Measurements from ENCODE around the gene CHP1. TPM values are rescaled to one million over a fixed set of nuclear protein-coding genes. Genes with fewer than 3 reads are reported as not detected.
A peak's percentile ranks its signal among the peaks of the same experiment; 100 is the strongest.

The CHP1 gene
- 30.5 and 35.8 TPM in 2 replicates for polyA plus RNA-seq (2012; rRNA removed)
- 39.8 and 41.4 TPM in 2 replicates for polyA plus RNA-seq (2012; cell fraction: cytosol; rRNA removed)
- 8.4 and 14.1 TPM in 2 replicates for polyA plus RNA-seq (2012; cell fraction: nucleus; rRNA removed)

DNA sequence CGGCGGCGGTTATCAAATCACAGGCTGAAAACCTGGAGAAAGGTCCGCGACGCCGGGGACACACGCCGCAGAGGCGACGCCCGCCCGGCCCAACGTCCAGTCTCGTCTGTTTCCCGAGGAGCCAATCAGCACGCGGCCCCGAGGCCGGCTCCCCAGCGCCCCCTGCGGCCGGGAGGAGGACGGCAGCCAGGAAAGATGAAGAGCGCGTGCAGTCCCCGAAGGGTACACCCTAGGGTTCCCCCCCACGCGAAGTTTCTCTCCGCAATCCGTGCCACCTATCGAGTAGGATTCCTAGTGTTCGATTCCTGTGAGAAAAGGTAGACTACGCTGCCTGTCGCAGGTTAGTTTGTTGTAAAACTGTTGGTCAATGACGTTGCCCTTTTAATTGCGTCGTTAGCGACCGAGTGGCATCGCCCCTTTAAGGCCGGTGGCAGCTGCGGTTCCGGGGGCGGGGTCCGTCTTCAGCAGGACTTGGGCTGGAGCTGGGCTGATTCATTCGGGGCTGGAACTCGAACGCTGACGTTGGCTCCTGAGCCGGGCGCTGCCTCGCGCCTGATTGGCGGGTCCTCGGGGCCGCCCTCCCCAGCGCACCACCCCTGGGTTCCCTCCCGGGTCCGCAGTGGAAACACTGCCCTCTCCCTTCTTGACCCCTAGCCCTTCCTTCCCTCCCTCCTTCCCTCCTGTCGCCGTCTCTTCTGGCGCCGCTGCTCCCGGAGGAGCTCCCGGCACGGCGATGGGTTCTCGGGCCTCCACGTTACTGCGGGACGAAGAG lies at the start of gene CHP1, which contains the start of gene EXD1:
CHP1 (plus strand) TSS at position 619 of the 772 bp plus-strand sequence; CDS start at position 734, 115 bp downstream.
EXD1 (minus strand) TSS at position 108 of the 772 bp plus-strand sequence. CDS start 4,182 bp downstream, outside the sequence.
- peak; percentile 97 for DNase-seq
- peak within 1 kb of the TSS; percentile 92 for H3K9ac ChIP-seq
- H3K27ac ChIP-seq (ENCODE audit: low read depth in 2 of 2, low read length in 1 of 2): peak within 1 kb of the TSS; percentile 81 to 89
- no peaks in the 10 kb centered on the region for H3K27me3 ChIP-seq (ENCODE audit: insufficient read depth)
- peaks cover 7% of the 10 kb centered on the region; the same call in 1 of the 2 replicates for H4K20me1 ChIP-seq (ENCODE audit: insufficient read depth)
- peaks cover 12% of the 10 kb centered on the region for H3F3A ChIP-seq (replicated peaks; ENCODE audit: insufficient read depth)
- CTCF ChIA-PET: interaction anchor here (0.6 to 2.9 kb wide), 26 partner anchors 8 to 480 kb away, joined by 3 to 35 read pairs (median 3); partner anchors contain the start of gene CHAC1
- no peaks in the 10 kb centered on the region for H3K9me3 ChIP-seq
- peaks cover 0 to 8% of the 10 kb centered on the region in 2 experiments; a peak in 2 of 4 replicates for H3K4me1 ChIP-seq (ENCODE audit: control insufficient read depth in 1 of 2, insufficient read depth in 2 of 2, low read depth in 1 of 2, low read length in 1 of 2)
- peak; percentile 76 for TF ChIP-seq POLR2AphosphoS5 (IDR thresholded peaks at IDR 0.05; ENCODE audit: low read depth, low read length)
- peak; percentile 82; the same call in 1 of the 2 replicates for TF ChIP-seq TAF1 (IDR thresholded peaks at IDR 0.05; ENCODE audit: borderline replicate concordance, low read depth, low read length)
- TF ChIP-seq SIN3A (IDR thresholded peaks at IDR 0.05; ENCODE audit: borderline replicate concordance, low read depth, low read length): peak; percentile 65; the same call in 1 of the 2 replicates
- TF ChIP-seq EP300 (IDR thresholded peaks at IDR 0.05; ENCODE audit: borderline replicate concordance in 1 of 2, low read depth in 1 of 2, low read length in 1 of 2): no peak
- TF ChIP-seq CHD2 (IDR thresholded peaks at IDR 0.05; ENCODE audit: low read length, partially characterized antibody): no peak
- peak; percentile 26; the same call in 1 of the 2 replicates for TF ChIP-seq SMC3 (IDR thresholded peaks at IDR 0.05; ENCODE audit: low read depth, low read length)
- no peak; the same call in 1 of the 2 replicates for TF ChIP-seq TCF12 (IDR thresholded peaks at IDR 0.05)
- no peak for TF ChIP-seq YY1 (IDR thresholded peaks at IDR 0.05; ENCODE audit: low read depth)
- TF ChIP-seq RAD21 (IDR thresholded peaks at IDR 0.05; ENCODE audit: low read length): peak; percentile 14; the same call in 1 of the 2 replicates
- peak; percentile 68; the same call in 1 of the 2 replicates for TF ChIP-seq MXI1 (IDR thresholded peaks at IDR 0.05; ENCODE audit: low read depth, low read length)
- TF ChIP-seq, protein P1, sequence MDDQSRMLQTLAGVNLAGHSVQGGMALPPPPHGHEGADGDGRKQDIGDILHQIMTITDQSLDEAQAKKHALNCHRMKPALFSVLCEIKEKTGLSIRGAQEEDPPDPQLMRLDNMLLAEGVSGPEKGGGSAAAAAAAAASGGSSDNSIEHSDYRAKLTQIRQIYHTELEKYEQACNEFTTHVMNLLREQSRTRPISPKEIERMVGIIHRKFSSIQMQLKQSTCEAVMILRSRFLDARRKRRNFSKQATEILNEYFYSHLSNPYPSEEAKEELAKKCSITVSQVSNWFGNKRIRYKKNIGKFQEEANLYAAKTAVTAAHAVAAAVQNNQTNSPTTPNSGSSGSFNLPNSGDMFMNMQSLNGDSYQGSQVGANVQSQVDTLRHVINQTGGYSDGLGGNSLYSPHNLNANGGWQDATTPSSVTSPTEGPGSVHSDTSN (IDR thresholded peaks at IDR 0.05): peak; percentile 42; the same call in 1 of the 2 replicates
- TF ChIP-seq, protein P2, sequence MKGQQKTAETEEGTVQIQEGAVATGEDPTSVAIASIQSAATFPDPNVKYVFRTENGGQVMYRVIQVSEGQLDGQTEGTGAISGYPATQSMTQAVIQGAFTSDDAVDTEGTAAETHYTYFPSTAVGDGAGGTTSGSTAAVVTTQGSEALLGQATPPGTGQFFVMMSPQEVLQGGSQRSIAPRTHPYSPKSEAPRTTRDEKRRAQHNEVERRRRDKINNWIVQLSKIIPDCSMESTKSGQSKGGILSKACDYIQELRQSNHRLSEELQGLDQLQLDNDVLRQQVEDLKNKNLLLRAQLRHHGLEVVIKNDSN (IDR thresholded peaks at IDR 0.05; ENCODE audit: borderline replicate concordance, low read depth): no peak
- no peak for TF ChIP-seq FOXM1 (IDR thresholded peaks at IDR 0.05; ENCODE audit: low read depth)
- TF ChIP-seq FOSL2 (IDR thresholded peaks at IDR 0.05; ENCODE audit: borderline replicate concordance, low read depth): peak; percentile 22; the same call in 1 of the 2 replicates
- TF ChIP-seq GATA2 (CRISPR knock-in tag; IDR thresholded peaks at IDR 0.05): 0 out of 2 replicates have a peak, but pooled peaks have one; percentile 8
- TF ChIP-seq, protein P3, sequence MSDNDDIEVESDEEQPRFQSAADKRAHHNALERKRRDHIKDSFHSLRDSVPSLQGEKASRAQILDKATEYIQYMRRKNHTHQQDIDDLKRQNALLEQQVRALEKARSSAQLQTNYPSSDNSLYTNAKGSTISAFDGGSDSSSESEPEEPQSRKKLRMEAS (IDR thresholded peaks at IDR 0.05; ENCODE audit: low read depth): peak; percentile 99
- TF ChIP-seq ELF1 (IDR thresholded peaks at IDR 0.05): peak; percentile 63; the same call in 1 of the 2 replicates
- peak; percentile 35 for TF ChIP-seq NRF1 (IDR thresholded peaks at IDR 0.05; ENCODE audit: low read depth, low read length)
- no peak for TF ChIP-seq RCOR1 (IDR thresholded peaks at IDR 0.05; ENCODE audit: low read length)
- TF ChIP-seq RFX5 (IDR thresholded peaks at IDR 0.05; ENCODE audit: low read length): peak; percentile 70
- TF ChIP-seq GABPA (IDR thresholded peaks at IDR 0.05; ENCODE audit: low read depth): peak; percentile 46; the same call in 1 of the 2 replicates
- TF ChIP-seq, protein P4, sequence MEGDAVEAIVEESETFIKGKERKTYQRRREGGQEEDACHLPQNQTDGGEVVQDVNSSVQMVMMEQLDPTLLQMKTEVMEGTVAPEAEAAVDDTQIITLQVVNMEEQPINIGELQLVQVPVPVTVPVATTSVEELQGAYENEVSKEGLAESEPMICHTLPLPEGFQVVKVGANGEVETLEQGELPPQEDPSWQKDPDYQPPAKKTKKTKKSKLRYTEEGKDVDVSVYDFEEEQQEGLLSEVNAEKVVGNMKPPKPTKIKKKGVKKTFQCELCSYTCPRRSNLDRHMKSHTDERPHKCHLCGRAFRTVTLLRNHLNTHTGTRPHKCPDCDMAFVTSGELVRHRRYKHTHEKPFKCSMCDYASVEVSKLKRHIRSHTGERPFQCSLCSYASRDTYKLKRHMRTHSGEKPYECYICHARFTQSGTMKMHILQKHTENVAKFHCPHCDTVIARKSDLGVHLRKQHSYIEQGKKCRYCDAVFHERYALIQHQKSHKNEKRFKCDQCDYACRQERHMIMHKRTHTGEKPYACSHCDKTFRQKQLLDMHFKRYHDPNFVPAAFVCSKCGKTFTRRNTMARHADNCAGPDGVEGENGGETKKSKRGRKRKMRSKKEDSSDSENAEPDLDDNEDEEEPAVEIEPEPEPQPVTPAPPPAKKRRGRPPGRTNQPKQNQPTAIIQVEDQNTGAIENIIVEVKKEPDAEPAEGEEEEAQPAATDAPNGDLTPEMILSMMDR (IDR thresholded peaks at IDR 0.05): peak; percentile 94
- no peak for TF ChIP-seq EZH2phosphoT487 (IDR thresholded peaks at IDR 0.05; ENCODE audit: borderline replicate concordance, low read depth)
- peak within 1 kb of the TSS; percentile 95 for H3K4me2 ChIP-seq
- H3K9me2 ChIP-seq: no peaks in the 10 kb centered on the region
- H3K36me3 ChIP-seq (replicated peaks in 1 of 2; ENCODE audit: control insufficient read depth in 1 of 2, insufficient read depth in 2 of 2, low read length in 1 of 2): no peaks in the 10 kb centered on the region
- H3K79me2 ChIP-seq (ENCODE audit: insufficient read depth): peaks cover 43% of the 10 kb centered on the region
- H2AFZ ChIP-seq (ENCODE audit: low read depth): peak within 1 kb of the TSS; percentile 87
- peak within 1 kb of the TSS; percentile 82 to 89 for H3K4me3 ChIP-seq (ENCODE audit: low read depth in 2 of 2, low read length in 1 of 2)
- 0% methylated on average over 28 of the region's 72 CpGs for WGBS (ENCODE audit: low lambda C conversion rate)
- POLR2A ChIA-PET: interaction anchor here (0.7 to 1.0 kb wide), 3 partner anchors 53 to 115 kb away, joined by 3 to 5 read pairs (median 3); partner anchors contain the start of genes INO80, NUSAP1 and OIP5

All from SK-N-SH (cell line).